A673 (cell line): ENCODE measurements around the gene CCDC116.

Experiments used
- EZH2 ChIP-seq: fragments of 200-600 bp; sonication (generic); IDR thresholded peaks from 2 replicates; pipeline ENCODE4 v1.6.1; 2017; ENCODE audit warnings: borderline replicate concordance, low read depth, mild to moderate bottlenecking, mixed read lengths, antibody characterized with exemption, low read length; ENCODE audit not compliant: poor library complexity, severe bottlenecking
- TF ChIP-seq, protein P1 (sequence below): fragments of 300-800, 200-600 bp; sonication (generic); conservative IDR thresholded peaks from 2 replicates; pipeline ENCODE4 v1.5.1; 2017; ENCODE audit warnings: low read depth, mild to moderate bottlenecking, antibody characterized with exemption, low read length, moderate library complexity, mixed read lengths

- no peak for TF ChIP-seq EZH2
- TF ChIP-seq, protein P1, sequence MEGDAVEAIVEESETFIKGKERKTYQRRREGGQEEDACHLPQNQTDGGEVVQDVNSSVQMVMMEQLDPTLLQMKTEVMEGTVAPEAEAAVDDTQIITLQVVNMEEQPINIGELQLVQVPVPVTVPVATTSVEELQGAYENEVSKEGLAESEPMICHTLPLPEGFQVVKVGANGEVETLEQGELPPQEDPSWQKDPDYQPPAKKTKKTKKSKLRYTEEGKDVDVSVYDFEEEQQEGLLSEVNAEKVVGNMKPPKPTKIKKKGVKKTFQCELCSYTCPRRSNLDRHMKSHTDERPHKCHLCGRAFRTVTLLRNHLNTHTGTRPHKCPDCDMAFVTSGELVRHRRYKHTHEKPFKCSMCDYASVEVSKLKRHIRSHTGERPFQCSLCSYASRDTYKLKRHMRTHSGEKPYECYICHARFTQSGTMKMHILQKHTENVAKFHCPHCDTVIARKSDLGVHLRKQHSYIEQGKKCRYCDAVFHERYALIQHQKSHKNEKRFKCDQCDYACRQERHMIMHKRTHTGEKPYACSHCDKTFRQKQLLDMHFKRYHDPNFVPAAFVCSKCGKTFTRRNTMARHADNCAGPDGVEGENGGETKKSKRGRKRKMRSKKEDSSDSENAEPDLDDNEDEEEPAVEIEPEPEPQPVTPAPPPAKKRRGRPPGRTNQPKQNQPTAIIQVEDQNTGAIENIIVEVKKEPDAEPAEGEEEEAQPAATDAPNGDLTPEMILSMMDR, result no peak
These were observed 44.6 kb upstream of the CCDC116 start for GRCh38 chr22:21587803-21588611.
